ENCODE results near the gene DIRAS3.
"Not testable (repeated sequence)": the region's sequence is repeated elsewhere in the genome, so short reads cannot be mapped to it uniquely, and the experiment has no call there.

DIRAS3 gene

DNA sequence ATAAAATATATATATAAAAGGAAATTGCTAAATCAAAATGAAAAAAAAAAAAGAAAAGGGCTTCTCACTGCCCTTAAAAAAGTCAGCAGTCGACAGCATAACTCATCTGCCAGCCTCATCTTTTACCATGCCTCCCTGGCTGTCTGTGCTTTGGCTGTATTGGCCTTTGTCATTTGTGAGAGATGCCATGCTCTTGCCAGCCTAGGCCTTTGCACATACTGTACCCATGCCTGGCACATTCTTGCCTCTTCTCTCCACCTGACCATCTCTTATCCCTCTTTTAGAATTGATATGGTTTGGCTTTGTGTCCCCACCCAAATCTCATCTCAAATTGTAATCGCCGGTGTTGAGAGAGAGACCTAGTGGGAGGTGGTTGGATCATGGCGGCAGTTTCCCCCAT is 37.1 kb downstream of the DIRAS3 start:
- no peak for TF ChIP-seq JUND (IDR thresholded peaks at IDR 0.05; ENCODE audit: low read depth)
- no peak for DNase-seq (ENCODE audit: low read depth in 1 of 2, low spot score in 1 of 2)
- in situ Hi-C loops (cut with HindIII; ENCODE audit: low pct_unique_long_range_greater_than_20kb, low sequenced_read_pairs) = no loop called here

- no peak for DNase-seq (ENCODE audit: low read depth in 1 of 2, low spot score in 1 of 2)
- in situ Hi-C loops (cut with HindIII; ENCODE audit: low pct_unique_long_range_greater_than_20kb, low sequenced_read_pairs) = no loop called here
- TF ChIP-seq JUND (IDR thresholded peaks at IDR 0.05; ENCODE audit: low read depth) = no peak
Measured at GRCh38 chr1:68011657-68012375, 38.6 kb downstream of the DIRAS3 start.

GRCh38 chr1:68010543-68010942 is 39.9 kb downstream of the DIRAS3 start:
- TF ChIP-seq JUND (IDR thresholded peaks at IDR 0.05; ENCODE audit: low read depth) = no peak
- in situ Hi-C loops (cut with HindIII; ENCODE audit: low pct_unique_long_range_greater_than_20kb, low sequenced_read_pairs) = no loop called here
- no peak for DNase-seq (ENCODE audit: low read depth in 1 of 2, low spot score in 1 of 2)

GRCh38 chr1:68010090-68010489 is 40.3 kb downstream of the DIRAS3 start:
- in situ Hi-C loops (cut with HindIII; ENCODE audit: low pct_unique_long_range_greater_than_20kb, low sequenced_read_pairs) = no loop called here
- TF ChIP-seq JUND (IDR thresholded peaks at IDR 0.05; ENCODE audit: low read depth) = no peak
- DNase-seq (ENCODE audit: low read depth in 1 of 2, low spot score in 1 of 2) = peak; percentile 4 to 5

GRCh38 chr1:68003626-68004025 is 46.8 kb downstream of the DIRAS3 start:
- DNase-seq (ENCODE audit: low read depth in 1 of 2, low spot score in 1 of 2); in situ Hi-C loops (cut with HindIII; ENCODE audit: low pct_unique_long_range_greater_than_20kb, low sequenced_read_pairs): not testable (repeated sequence)

DNA sequence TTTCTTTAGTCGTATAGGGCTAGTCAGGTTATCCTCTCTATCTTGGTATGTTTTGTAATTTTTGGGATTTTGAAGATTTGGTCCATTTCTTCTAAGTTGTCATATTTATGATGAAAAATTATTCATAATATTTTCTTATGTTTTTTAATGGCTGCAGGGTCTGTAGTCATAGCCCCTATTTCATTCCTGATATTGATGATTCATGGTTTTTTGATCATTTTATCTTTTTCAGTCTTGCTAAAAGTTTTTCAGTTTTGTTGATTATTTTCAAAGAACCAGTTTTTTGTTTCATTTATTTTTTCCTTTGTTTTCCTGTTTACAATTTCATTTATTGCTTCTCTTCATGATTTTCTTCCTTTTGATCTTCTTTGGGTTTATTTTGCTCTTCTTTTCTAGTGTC is 50.2 kb downstream of the DIRAS3 start:
- in situ Hi-C loops (cut with HindIII; ENCODE audit: low pct_unique_long_range_greater_than_20kb, low sequenced_read_pairs) = no loop called here
- no peak for TF ChIP-seq JUND (IDR thresholded peaks at IDR 0.05; ENCODE audit: low read depth)
- no peak for DNase-seq (ENCODE audit: low read depth in 1 of 2, low spot score in 1 of 2)

DNA sequence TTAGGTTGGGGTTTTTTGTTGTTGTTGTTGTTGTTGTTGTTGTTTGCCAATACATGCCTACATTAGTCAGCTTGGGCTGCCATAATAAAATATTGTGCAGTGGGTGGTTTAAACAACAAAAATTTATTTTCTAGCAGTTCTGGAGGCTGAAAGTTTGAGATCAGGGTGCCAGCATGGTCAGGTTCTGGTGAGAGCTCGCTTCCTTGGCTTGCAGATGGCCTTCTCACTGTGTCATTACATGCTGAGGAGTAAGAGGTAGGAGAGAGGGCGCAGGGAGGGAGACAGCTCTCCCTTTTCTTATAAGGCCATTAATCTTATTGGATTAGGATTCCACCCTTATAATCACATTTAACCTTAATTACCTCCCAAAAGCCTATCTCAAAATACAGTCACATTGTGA is 52.7 kb downstream of the DIRAS3 start:
- in situ Hi-C loops (cut with HindIII; ENCODE audit: low pct_unique_long_range_greater_than_20kb, low sequenced_read_pairs) = no loop called here
- no peak for DNase-seq (ENCODE audit: low read depth in 1 of 2, low spot score in 1 of 2)
- no peak for TF ChIP-seq JUND (IDR thresholded peaks at IDR 0.05; ENCODE audit: low read depth)

All from T47D (cell line).